GM12878 (cell line): ENCODE measurements around the gene LRP5. TPM values are rescaled to one million over a fixed set of nuclear protein-coding genes. Genes with fewer than 3 reads are reported as not detected.

ENCODE experiments used
- ATAC-seq: fragments of 200-7000 bp; cut with Tn5 transposase; 3 replicates; pipeline ENCODE4 v1.9.1; 2020; ENCODE audit warnings: mild to moderate bottlenecking, moderate library complexity
- BruUV-seq: library from RNA; stranded (reverse); fragments of 400-500 nt; replicated peaks from 2 replicates; lab custom pipeline; 2021; lab: Mats Ljungman, UMichigan
- CTCF ChIA-PET: fragments of 300-600 bp; sonication (Branson Sonifier 250); formaldehyde crosslinking; extraction: SDS; loops from one replicate; lab custom pipeline; 2021; ENCODE audit warnings: inconsistent platforms; lab: Yijun Ruan, JAX
- POLR2A ChIA-PET: fragments of 350-600 bp; formaldehyde crosslinking; extraction: SDS; loops from one replicate; lab custom pipeline; 2021; ENCODE audit warnings: inconsistent platforms; lab: Charles Lee
- RAD21 ChIA-PET: fragments of 300-600 bp; sonication (Branson Sonifier 250); formaldehyde crosslinking; loops from one replicate; lab custom pipeline; 2023; ENCODE audit warnings: antibody characterized with exemption; ENCODE audit not compliant: unreplicated experiment; lab: Charles Lee
- SMC1A ChIA-PET: fragments of 300-600 bp; sonication (Branson Sonifier 250); formaldehyde crosslinking; loops from one replicate; lab custom pipeline; 2023; ENCODE audit not compliant: unreplicated experiment, uncharacterized antibody; lab: Charles Lee
- DNase-seq: peaks from one replicate; pipeline ENCODE4 v3.0.0-alpha.2; 2011; ENCODE audit warnings: low read depth, low spot score
- FAIRE-seq: peaks from 3 replicates; lab custom pipeline; 2011; peaks lifted over from hg19 to GRCh38; lab: Jason Lieb, UNC
- H2AFZ ChIP-seq: 2 replicates; pipeline ENCODE4 v1.6.0; 2011; ENCODE audit warnings: low read depth, low read length, control low read depth; ENCODE audit not compliant: control insufficient read depth
- H3K27ac ChIP-seq: 2 replicates; pipeline ENCODE4 v1.5.1; 2011; ENCODE audit warnings: control low read depth; ENCODE audit not compliant: control insufficient read depth, insufficient read depth
- H3K27me3 ChIP-seq, 2 experiments: replicated peaks in 1 of 2; 2 replicates each; pipeline versions ENCODE4 v1.6.0 to v1.6.1; 2011; ENCODE audit warnings: low read length in 1 of 2; ENCODE audit not compliant: control insufficient read depth in 2 of 2, insufficient read depth in 2 of 2
- H3K36me3 ChIP-seq, 2 experiments: 2 replicates each; pipeline ENCODE4 v1.5.1; 2011; ENCODE audit warnings: low read length in 1 of 2; ENCODE audit not compliant: control insufficient read depth in 2 of 2, insufficient read depth in 2 of 2
- H3K4me1 ChIP-seq: 2 replicates; pipeline ENCODE4 v1.6.1; 2011; ENCODE audit warnings: mild to moderate bottlenecking, low read length, moderate library complexity, mixed read lengths; ENCODE audit not compliant: control insufficient read depth, insufficient read depth
- H3K4me2 ChIP-seq: 2 replicates; pipeline ENCODE4 v1.6.0; 2011; ENCODE audit warnings: control low read depth; ENCODE audit not compliant: control insufficient read depth, insufficient read depth
- H3K4me3 ChIP-seq: fragments of 200-600 bp; sonication (generic); 2 replicates; pipeline ENCODE4 v1.5.1; 2016
- H3K79me2 ChIP-seq: 2 replicates; pipeline ENCODE4 v1.6.0; 2011; ENCODE audit warnings: low read length; ENCODE audit not compliant: control insufficient read depth, insufficient read depth
- H3K9ac ChIP-seq: 2 replicates; pipeline ENCODE4 v1.8.0; 2011; ENCODE audit warnings: low read length, control low read depth, mixed read lengths; ENCODE audit not compliant: control insufficient read depth, insufficient read depth
- H3K9me3 ChIP-seq: replicated peaks from 3 replicates; pipeline ENCODE4 v1.5.1; 2011; ENCODE audit warnings: mild to moderate bottlenecking, low read length; ENCODE audit not compliant: control insufficient read depth, insufficient read depth
- H4K20me1 ChIP-seq: 2 replicates; pipeline ENCODE4 v1.6.0; 2011; ENCODE audit not compliant: control insufficient read depth, insufficient read depth
- BHLHE40 ChIP-seq, 2 experiments: fragments of 450-650 bp in 1 of 2; IDR thresholded peaks; 2 replicates each; pipeline ENCODE4 v1.6.1; 2011 to 2017; ENCODE audit warnings: low read depth in 2 of 2, borderline replicate concordance in 1 of 2, improper control_type of control experiment in 1 of 2, low read length in 1 of 2, mild to moderate bottlenecking in 1 of 2
- BRCA1 ChIP-seq: IDR thresholded peaks from 2 replicates; pipeline ENCODE4 v1.6.1; 2011; ENCODE audit warnings: low read depth, low read length, improper control_type of control experiment
- CREM ChIP-seq: IDR thresholded peaks from 2 replicates; pipeline ENCODE4 v1.6.1; 2014; ENCODE audit warnings: antibody characterized with exemption, low read depth
- CTCF ChIP-seq, 3 experiments: IDR thresholded peaks in 2 of 3; conservative IDR thresholded peaks in 1 of 3; 2 replicates each; pipeline ENCODE4 v1.5.1; 2011; ENCODE audit warnings: low read depth in 3 of 3, low read length in 3 of 3, mild to moderate bottlenecking in 3 of 3, control low read depth in 2 of 3, moderate library complexity in 2 of 3, inconsistent platforms in 1 of 3, mixed read lengths in 1 of 3; ENCODE audit not compliant: control insufficient read depth in 2 of 3, insufficient read depth in 1 of 3; ENCODE audit errors: extremely low read depth in 1 of 3
- EGR1 ChIP-seq, 2 experiments: IDR thresholded peaks; 1 replicate in 1 of 2; 2 replicates in 1 of 2; pipeline ENCODE4 v1.6.1; 2011 to 2012; ENCODE audit warnings: low read depth in 2 of 2, low read length in 2 of 2, borderline replicate concordance in 1 of 2, mild to moderate bottlenecking in 1 of 2, moderate library complexity in 1 of 2
- ETV6 ChIP-seq, 2 experiments: fragments of 450-650 bp in 1 of 2; IDR thresholded peaks in 1 of 2; conservative IDR thresholded peaks in 1 of 2; 2 replicates each; pipeline ENCODE4 v1.6.1; 2014; ENCODE audit warnings: antibody characterized with exemption in 1 of 2, borderline replicate concordance in 1 of 2, low read depth in 1 of 2, mild to moderate bottlenecking in 1 of 2, moderate library complexity in 1 of 2
- FOXM1 ChIP-seq: IDR thresholded peaks from 2 replicates; pipeline ENCODE4 v1.6.1; 2012; ENCODE audit warnings: low read depth, mild to moderate bottlenecking, inconsistent platforms, low read length, moderate library complexity
- GATAD2B ChIP-seq: fragments of 450-650 bp; conservative IDR thresholded peaks from 2 replicates; pipeline ENCODE4 v1.6.1; 2017; ENCODE audit warnings: low read depth, mild to moderate bottlenecking, moderate library complexity
- IRF5 ChIP-seq: fragments of 450-650 bp; IDR thresholded peaks from 2 replicates; pipeline ENCODE4 v1.6.1; 2017; ENCODE audit warnings: borderline replicate concordance
- NFIC ChIP-seq: IDR thresholded peaks from 2 replicates; pipeline ENCODE4 v1.6.1; 2012; ENCODE audit warnings: low read depth, mild to moderate bottlenecking, inconsistent platforms, low read length, moderate library complexity
- RB1 ChIP-seq: fragments of 450-650 bp; formaldehyde crosslinking; IDR thresholded peaks from 2 replicates; pipeline ENCODE4 v1.6.1; 2017; ENCODE audit warnings: mild to moderate bottlenecking, borderline replicate concordance
- SMAD5 ChIP-seq: IDR thresholded peaks from 2 replicates; pipeline ENCODE4 v1.6.1; 2016; ENCODE audit warnings: antibody characterized with exemption, low read depth
- SMARCA5 ChIP-seq: fragments of 450-650 bp; IDR thresholded peaks from 2 replicates; pipeline ENCODE4 v1.6.1; 2017; ENCODE audit warnings: mild to moderate bottlenecking
- SREBF2 ChIP-seq: IDR thresholded peaks from 2 replicates; pipeline ENCODE4 v1.6.1; 2012; ENCODE audit warnings: mild to moderate bottlenecking, low read length
- SRF ChIP-seq, 2 experiments: IDR thresholded peaks; 2 replicates each; pipeline ENCODE4 v1.6.1; 2011; ENCODE audit warnings: low read depth in 2 of 2, low read length in 2 of 2, mild to moderate bottlenecking in 1 of 2, moderate library complexity in 1 of 2
- TCF12 ChIP-seq: IDR thresholded peaks from 2 replicates; pipeline ENCODE4 v1.6.1; 2011; ENCODE audit warnings: low read depth, mild to moderate bottlenecking, low read length
- WGBS: methylation state at CpG from one replicate; pipeline ENCODE4 v1.1.6; 2016; ENCODE audit warnings: low lambda C conversion rate; ENCODE audit not compliant: insufficient replicate concordance, insufficient coverage; ENCODE audit errors: missing lambda C conversion rate; 5-methylcytosine and 5-hydroxymethylcytosine counted together
- in situ Hi-C: fragments of 300-500 bp; cut with MboI; formaldehyde crosslinking; loops from 9 replicates; pipeline ENCODE4 v1.14.3; 2018; ENCODE audit warnings: mixed read lengths
- intact Hi-C: fragments of 100-400 bp; cut with micrococcal nuclease; formaldehyde crosslinking; loops from one replicate; pipeline ENCODE4 v1.14.2; 2022; ENCODE audit not compliant: unreplicated experiment
- polyA plus RNA-seq, 11 experiments: library from polyadenylated mRNA; depleted of rRNA in 4 of 11; unstranded in 6 of 11; stranded (reverse) in 5 of 11; fragments of >200 nt; fragmentation: Nextera tagmentation in 4 of 11; fragmentation: Illumina TruSeq in 1 of 11; extraction: Ambion mirVana in 4 of 11; extraction: Trizol in 1 of 11; gene quantifications; 1 replicate in 1 of 11; 2 replicates in 10 of 11; pipeline versions ENCODE4 v1.2.1 to v1.2.3, GENCODE V29; 2011 to 2016; ENCODE audit warnings: inconsistent platforms in 2 of 11, missing spikeins in 2 of 11, low read depth in 1 of 11
- total RNA-seq, 4 experiments: library from RNA; depleted of rRNA in 3 of 4; stranded (reverse); fragments of >200 nt in 3 of 4; fragmentation: Illumina TruSeq in 1 of 4; extraction: Trizol in 1 of 4; gene quantifications; 2 replicates each; pipeline versions ENCODE4 v1.2.1 to v1.2.3, GENCODE V29; 2013 to 2021
- TF ChIP-seq, protein P1 (sequence below): fragments of 450-650 bp; formaldehyde crosslinking; IDR thresholded peaks from 2 replicates; pipeline ENCODE4 v1.4.0; 2022; ENCODE audit warnings: mild to moderate bottlenecking, moderate library complexity

LRP5 gene
- total and polyA plus RNA-seq, 10 of the 15 experiments (the other 5 are each of a cell fraction or from before 2014, with no cell fraction given) = 0.37 to 34.0 (median 6.6) TPM

DNA sequence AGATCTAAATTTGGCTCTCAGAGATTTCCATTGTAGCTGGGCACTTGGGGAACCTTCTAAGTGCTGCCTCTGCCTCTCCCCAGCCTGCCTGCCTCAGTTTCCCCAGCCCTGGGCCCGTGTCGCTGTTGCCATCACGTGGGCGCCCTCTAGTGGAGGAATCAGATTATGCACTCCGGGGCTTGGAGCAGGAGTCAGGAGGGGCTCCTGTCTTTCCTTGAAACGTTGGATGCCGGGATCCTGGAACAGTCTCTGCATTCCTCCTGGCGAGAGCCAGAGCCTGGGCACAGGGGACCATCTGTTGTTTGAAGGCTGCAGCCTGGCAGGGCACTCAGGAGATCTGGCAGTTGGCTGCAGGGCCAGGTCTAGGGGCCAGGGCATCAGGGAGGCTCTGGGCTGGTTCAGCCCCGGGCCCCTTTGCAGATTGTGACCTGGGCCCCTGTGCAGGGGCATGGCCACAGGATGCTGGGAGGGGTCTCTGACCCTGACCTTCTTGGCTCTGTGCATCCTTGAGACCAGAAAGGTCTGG is 71.6 kb downstream of the LRP5 start:
- RAD21 ChIA-PET = interaction anchor here (2.0 to 5.1 kb wide), 2 partner anchors 84 to 126 kb away, joined by 9 to 21 read pairs; no protein-coding TSS in a partner anchor
- FAIRE-seq (peak; percentile 74), DNase-seq (no peak), ATAC-seq (peak; percentile 69)
- peaks cover 0 to 6% of the 10 kb centered on the region in 2 experiments; a peak in 2 of 4 replicates for H3K36me3 ChIP-seq
- peaks cover 32% of the 10 kb centered on the region for H3K4me1 ChIP-seq
- POLR2A ChIA-PET = interaction anchor here (0.6 kb wide), 1 partner anchor 383 kb away, joined by 3 read pairs; no protein-coding TSS in a partner anchor
- no peaks in the 10 kb centered on the region for H4K20me1 ChIP-seq
- CTCF ChIA-PET = interaction anchor here (1.0 to 5.0 kb wide), 4 partner anchors 14 to 128 kb away, joined by 3 to 62 read pairs (median 12); no protein-coding TSS in a partner anchor
- no peak overlapping the region for H3K4me3 ChIP-seq
- under 1% methylated on average over 9 of the region's 9 CpGs for WGBS
- no peaks in the 10 kb centered on the region for H3K9me3 ChIP-seq
- in situ Hi-C loops (loop anchor here (5.0 kb wide), 1 partner anchor 127 kb away; no protein-coding TSS in a partner anchor), intact Hi-C loops (loop anchor here (1.0 to 5.0 kb wide), 5 partner anchors 44 to 127 kb away; partner anchors contain the start of gene LRP5)
- no peak overlapping the region for H3K9ac ChIP-seq
- no TSS peak for BruUV-seq
- H3K79me2 ChIP-seq = no peaks in the 10 kb centered on the region
- no peak overlapping the region for H2AFZ ChIP-seq
- no peak overlapping the region for H3K4me2 ChIP-seq
- H3K27me3 ChIP-seq = no peaks in the 10 kb centered on the region
- H3K27ac ChIP-seq = no peak overlapping the region
- SMC1A ChIA-PET = interaction anchor here (1.4 kb wide), 1 partner anchor 88 kb away, joined by 4 read pairs; no protein-coding TSS in a partner anchor
- TF ChIP-seq TCF12 (no peak), FOXM1 (no peak), SMARCA5 (peak; percentile 65; the same call in 1 of the 2 replicates), SRF (IDR thresholded peaks at IDR 0.05; ENCODE audit: low read depth in 2 of 2, low read length in 2 of 2) (no peak), NFIC (no peak), SREBF2 (no peak), BRCA1 (no peak), CTCF (IDR thresholded peaks at IDR 0.05 in 2 of 3, conservative IDR thresholded peaks at IDR 0.05 in 1 of 3; ENCODE audit: control insufficient read depth in 2 of 3, extremely low read depth in 1 of 3, insufficient read depth in 1 of 3, low read depth in 3 of 3, low read length in 3 of 3) (peak; percentile 86 to 97 (median 96)), IRF5 (no peak), BHLHE40 (IDR thresholded peaks at IDR 0.05; ENCODE audit: borderline replicate concordance in 1 of 2, low read depth in 2 of 2, low read length in 1 of 2) (peak; percentile 12 to 19; a peak in 1 of 4 replicates), SMAD5 (no peak), RB1 (peak; percentile 48; the same call in 1 of the 2 replicates), ETV6 (conservative IDR thresholded peaks at IDR 0.05 in 1 of 2, IDR thresholded peaks at IDR 0.05 in 1 of 2; ENCODE audit: borderline replicate concordance in 1 of 2, low read depth in 1 of 2) (no peak), GATAD2B (peak; percentile 28; the same call in 1 of the 2 replicates), EGR1 (IDR thresholded peaks at IDR 0.05; ENCODE audit: borderline replicate concordance in 1 of 2, low read depth in 2 of 2, low read length in 2 of 2) (no peak), CREM (no peak)
- TF ChIP-seq, protein P1, sequence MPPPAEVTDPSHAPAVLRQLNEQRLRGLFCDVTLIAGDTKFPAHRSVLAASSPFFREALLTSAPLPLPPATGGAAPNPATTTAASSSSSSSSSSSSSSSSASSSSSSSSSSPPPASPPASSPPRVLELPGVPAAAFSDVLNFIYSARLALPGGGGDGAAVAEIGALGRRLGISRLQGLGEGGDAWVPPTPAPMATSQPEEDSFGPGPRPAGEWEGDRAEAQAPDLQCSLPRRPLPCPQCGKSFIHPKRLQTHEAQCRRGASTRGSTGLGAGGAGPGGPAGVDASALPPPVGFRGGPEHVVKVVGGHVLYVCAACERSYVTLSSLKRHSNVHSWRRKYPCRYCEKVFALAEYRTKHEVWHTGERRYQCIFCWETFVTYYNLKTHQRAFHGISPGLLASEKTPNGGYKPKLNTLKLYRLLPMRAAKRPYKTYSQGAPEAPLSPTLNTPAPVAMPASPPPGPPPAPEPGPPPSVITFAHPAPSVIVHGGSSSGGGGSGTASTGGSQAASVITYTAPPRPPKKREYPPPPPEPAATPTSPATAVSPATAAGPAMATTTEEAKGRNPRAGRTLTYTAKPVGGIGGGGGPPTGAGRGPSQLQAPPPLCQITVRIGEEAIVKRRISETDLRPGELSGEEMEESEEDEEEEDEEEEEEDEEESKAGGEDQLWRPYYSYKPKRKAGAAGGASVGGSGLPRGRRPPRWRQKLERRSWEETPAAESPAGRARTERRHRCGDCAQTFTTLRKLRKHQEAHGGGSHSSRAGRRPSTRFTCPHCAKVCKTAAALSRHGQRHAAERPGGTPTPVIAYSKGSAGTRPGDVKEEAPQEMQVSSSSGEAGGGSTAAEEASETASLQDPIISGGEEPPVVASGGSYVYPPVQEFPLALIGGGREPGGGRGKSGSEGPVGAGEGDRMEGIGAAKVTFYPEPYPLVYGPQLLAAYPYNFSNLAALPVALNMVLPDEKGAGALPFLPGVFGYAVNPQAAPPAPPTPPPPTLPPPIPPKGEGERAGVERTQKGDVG (CRISPR knock-in tag) = no peak
